Fibroblast of lung (primary cell): ENCODE results near the gene CTSK. TPM values are rescaled to one million over a fixed set of nuclear protein-coding genes. Genes with fewer than 3 reads are reported as not detected.

Source experiments
- DNase-seq, 2 donors: peaks; one replicate each; pipeline versions ENCODE4 v3.0.0 to v3.0.0-alpha.2; 2010; ENCODE audit warnings: low read depth in 2 of 2
- H2AFZ ChIP-seq: 2 replicates; pipeline ENCODE4 v1.5.1; 2012; ENCODE audit warnings: low read length, control low read depth, inconsistent platforms
- H3K27ac ChIP-seq: 2 replicates; pipeline ENCODE4 v1.5.1; 2011; ENCODE audit warnings: low read length, control low read depth; ENCODE audit not compliant: insufficient read depth
- H3K27me3 ChIP-seq: 2 replicates; pipeline ENCODE4 v1.5.1; 2011; ENCODE audit warnings: mild to moderate bottlenecking, low read length; ENCODE audit not compliant: control insufficient read depth, insufficient read depth
- H3K36me3 ChIP-seq: 2 replicates; pipeline ENCODE4 v1.5.1; 2011; ENCODE audit warnings: low read length; ENCODE audit not compliant: control insufficient read depth, insufficient read depth
- H3K4me1 ChIP-seq: 2 replicates; pipeline ENCODE4 v1.5.1; 2011; ENCODE audit warnings: low read length; ENCODE audit not compliant: control insufficient read depth, insufficient read depth; ENCODE audit errors: extremely low read depth
- H3K4me2 ChIP-seq: 2 replicates; pipeline ENCODE4 v1.5.1; 2011; ENCODE audit warnings: low read length, control low read depth; ENCODE audit not compliant: insufficient read depth; ENCODE audit errors: extremely low read depth
- H3K4me3 ChIP-seq, 4 experiments: fragments of 200-600 bp in 1 of 4; sonication (generic) in 1 of 4; replicated peaks in 1 of 4; 2 replicates each; pipeline ENCODE4 v1.5.1; 2011 to 2016; ENCODE audit warnings: low read length in 4 of 4, low read depth in 3 of 4, mild to moderate bottlenecking in 3 of 4, control low read depth in 2 of 4, inconsistent platforms in 1 of 4, mixed read lengths in 1 of 4; ENCODE audit not compliant: insufficient read depth in 1 of 4; ENCODE audit errors: control extremely low read depth in 1 of 4
- H3K79me2 ChIP-seq: 2 replicates; pipeline ENCODE4 v1.5.1; 2012; ENCODE audit warnings: mild to moderate bottlenecking, low read length, inconsistent platforms; ENCODE audit not compliant: control insufficient read depth, insufficient read depth
- H3K9ac ChIP-seq: 2 replicates; pipeline ENCODE4 v1.5.1; 2011; ENCODE audit warnings: mild to moderate bottlenecking, low read length, control low read depth; ENCODE audit not compliant: insufficient read depth
- H3K9me3 ChIP-seq: 2 replicates; pipeline ENCODE4 v1.5.1; 2012; ENCODE audit warnings: low read depth, low read length; ENCODE audit not compliant: control insufficient read depth, insufficient read depth
- H4K20me1 ChIP-seq: 2 replicates; pipeline ENCODE4 v1.5.1; 2011; ENCODE audit warnings: low read length; ENCODE audit not compliant: control insufficient read depth, insufficient read depth; ENCODE audit errors: extremely low read depth
- EZH2 ChIP-seq: IDR thresholded peaks from 2 replicates; pipeline ENCODE4 v1.5.1; 2012; ENCODE audit warnings: low read length, control low read depth, mild to moderate bottlenecking; ENCODE audit errors: missing control alignments
- polyA plus RNA-seq, 2 donors: library from polyadenylated mRNA; depleted of rRNA in 1 of 2; stranded (reverse) in 1 of 2; unstranded in 1 of 2; fragments of >200 nt; gene quantifications; 2 replicates each; pipeline ENCODE4 v1.2.1, GENCODE V29; 2011 to 2012; ENCODE audit warnings: missing spikeins in 1 of 2
- total RNA-seq: library from RNA; depleted of rRNA; stranded (reverse); fragments of >200 nt; gene quantifications from 2 replicates; pipeline ENCODE4 v1.2.1, GENCODE V29; 2014
- TF ChIP-seq, protein P1 (sequence below), 2 donors: IDR thresholded peaks in 1 of 2; conservative IDR thresholded peaks in 1 of 2; 1 replicate in 1 of 2; 2 replicates in 1 of 2; pipeline ENCODE4 v1.5.1; 2011 to 2012; ENCODE audit warnings: low read length in 2 of 2, control low read depth in 1 of 2, inconsistent platforms in 1 of 2, low read depth in 1 of 2, mild to moderate bottlenecking in 1 of 2

The CTSK gene
- total and polyA plus RNA-seq, 2 donors (not counting 1 experiment from before 2014, with no cell fraction given): 209 to 461 TPM

DNA sequence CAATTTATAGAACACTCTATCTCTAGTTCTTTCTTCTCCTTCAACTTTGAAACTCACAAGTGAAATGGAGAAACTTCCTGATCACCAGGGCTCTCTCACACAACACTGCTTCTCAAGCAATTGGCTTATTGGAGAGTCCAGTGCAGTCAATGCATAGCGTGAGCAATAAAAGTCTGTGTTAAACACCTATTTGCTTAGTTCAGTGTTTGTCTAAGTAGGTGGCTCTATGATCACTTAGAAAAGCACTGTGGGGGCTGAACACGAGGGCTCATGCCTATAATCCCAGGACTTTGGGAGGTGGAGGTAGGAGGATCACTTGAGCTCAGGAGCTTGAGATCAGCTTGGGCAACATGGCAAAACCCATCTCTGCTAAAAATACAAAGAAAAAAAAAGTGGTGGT lies 54.6 kb downstream of the CTSK start:
- no peak overlapping the region for H3K4me2 ChIP-seq
- H3K79me2 ChIP-seq: no peaks in the 10 kb centered on the region
- DNase-seq: no peak
- no peak overlapping the region for H3K27ac ChIP-seq
- H3K9ac ChIP-seq: no peak overlapping the region
- no peak overlapping the region for H3K4me3 ChIP-seq
- H3K36me3 ChIP-seq: no peaks in the 10 kb centered on the region
- H4K20me1 ChIP-seq: no peaks in the 10 kb centered on the region
- no peak overlapping the region for H2AFZ ChIP-seq
- no peaks in the 10 kb centered on the region for H3K27me3 ChIP-seq
- H3K4me1 ChIP-seq: no peaks in the 10 kb centered on the region
- TF ChIP-seq EZH2: no peak
- TF ChIP-seq, protein P1, sequence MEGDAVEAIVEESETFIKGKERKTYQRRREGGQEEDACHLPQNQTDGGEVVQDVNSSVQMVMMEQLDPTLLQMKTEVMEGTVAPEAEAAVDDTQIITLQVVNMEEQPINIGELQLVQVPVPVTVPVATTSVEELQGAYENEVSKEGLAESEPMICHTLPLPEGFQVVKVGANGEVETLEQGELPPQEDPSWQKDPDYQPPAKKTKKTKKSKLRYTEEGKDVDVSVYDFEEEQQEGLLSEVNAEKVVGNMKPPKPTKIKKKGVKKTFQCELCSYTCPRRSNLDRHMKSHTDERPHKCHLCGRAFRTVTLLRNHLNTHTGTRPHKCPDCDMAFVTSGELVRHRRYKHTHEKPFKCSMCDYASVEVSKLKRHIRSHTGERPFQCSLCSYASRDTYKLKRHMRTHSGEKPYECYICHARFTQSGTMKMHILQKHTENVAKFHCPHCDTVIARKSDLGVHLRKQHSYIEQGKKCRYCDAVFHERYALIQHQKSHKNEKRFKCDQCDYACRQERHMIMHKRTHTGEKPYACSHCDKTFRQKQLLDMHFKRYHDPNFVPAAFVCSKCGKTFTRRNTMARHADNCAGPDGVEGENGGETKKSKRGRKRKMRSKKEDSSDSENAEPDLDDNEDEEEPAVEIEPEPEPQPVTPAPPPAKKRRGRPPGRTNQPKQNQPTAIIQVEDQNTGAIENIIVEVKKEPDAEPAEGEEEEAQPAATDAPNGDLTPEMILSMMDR (conservative IDR thresholded peaks at IDR 0.05 in 1 of 2, IDR thresholded peaks at IDR 0.05 in 1 of 2; ENCODE audit: low read depth in 1 of 2, low read length in 2 of 2): no peak
- H3K9me3 ChIP-seq: no peaks in the 10 kb centered on the region

DNA sequence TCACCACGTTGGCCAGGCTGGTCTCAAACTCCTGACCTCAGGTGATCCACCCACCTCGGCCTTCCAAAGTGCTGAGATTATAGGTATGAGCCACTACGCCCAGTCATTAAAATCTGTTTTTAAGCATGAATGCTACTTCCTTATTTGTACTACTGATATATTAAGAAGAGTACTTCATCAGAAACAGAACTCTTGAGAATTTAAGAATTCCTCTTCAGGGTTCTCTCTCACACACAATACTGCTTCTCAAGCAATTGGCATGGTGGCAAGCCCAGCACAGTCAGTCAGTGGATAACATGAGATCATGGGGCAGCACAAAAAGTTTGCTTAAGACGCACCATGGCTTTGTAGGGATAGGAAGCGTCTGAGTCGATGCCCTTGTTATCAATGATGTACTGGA lies 56.6 kb downstream of the CTSK start:
- Histone ChIP-seq H3K4me1 (no peaks in the 10 kb centered on the region), H2AFZ (no peak overlapping the region), H3K27ac (no peak overlapping the region), H3K9me3 (no peaks in the 10 kb centered on the region), H3K4me3 (no peak overlapping the region), H3K79me2 (no peaks in the 10 kb centered on the region), H3K4me2 (no peak overlapping the region), H3K9ac (no peak overlapping the region), H3K27me3 (no peaks in the 10 kb centered on the region), H3K36me3 (no peaks in the 10 kb centered on the region), H4K20me1 (no peaks in the 10 kb centered on the region)
- TF ChIP-seq EZH2: no peak
- TF ChIP-seq, protein P1 (conservative IDR thresholded peaks at IDR 0.05 in 1 of 2, IDR thresholded peaks at IDR 0.05 in 1 of 2; ENCODE audit: low read depth in 1 of 2, low read length in 2 of 2): no peak
- DNase-seq: no peak

DNA sequence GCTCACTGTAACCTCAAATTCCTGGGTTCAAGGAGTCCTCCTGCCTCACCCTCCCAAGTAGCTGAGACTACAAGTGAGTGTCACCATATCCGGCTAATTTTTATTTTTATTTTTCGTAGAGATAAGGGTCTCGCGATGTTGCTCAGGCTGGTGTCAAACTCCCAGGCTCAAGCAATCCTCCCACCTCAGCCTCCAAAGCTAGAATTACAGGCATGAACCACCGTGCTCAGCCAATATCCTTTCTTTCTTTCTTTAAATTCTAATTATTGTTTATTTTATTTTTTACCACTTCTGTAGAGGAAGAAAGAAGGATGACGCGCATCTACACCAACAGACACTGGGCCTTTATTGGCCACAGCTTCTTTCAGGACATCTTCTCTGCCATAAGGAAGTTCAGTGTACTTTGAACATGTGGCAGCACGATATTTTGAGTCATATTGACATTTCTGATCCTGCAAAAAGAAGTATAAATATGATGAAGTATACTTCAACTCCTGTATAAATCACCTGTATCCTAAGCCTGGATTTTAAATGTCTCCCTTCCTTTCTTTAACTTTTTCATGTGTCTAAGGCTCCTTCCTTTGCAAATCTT lies 58.2 kb downstream of the CTSK start:
- TF ChIP-seq, protein P1 (conservative IDR thresholded peaks at IDR 0.05 in 1 of 2, IDR thresholded peaks at IDR 0.05 in 1 of 2; ENCODE audit: low read depth in 1 of 2, low read length in 2 of 2): no peak
- no peak for TF ChIP-seq EZH2
- no peaks in the 10 kb centered on the region for H4K20me1 ChIP-seq
- H3K4me1 ChIP-seq: no peaks in the 10 kb centered on the region
- DNase-seq: no peak
- no peak overlapping the region for H3K9ac ChIP-seq
- H3K79me2 ChIP-seq: no peaks in the 10 kb centered on the region
- no peaks in the 10 kb centered on the region for H3K27me3 ChIP-seq
- no peak overlapping the region for H2AFZ ChIP-seq
- no peaks in the 10 kb centered on the region for H3K36me3 ChIP-seq
- H3K9me3 ChIP-seq: no peaks in the 10 kb centered on the region
- H3K27ac ChIP-seq: no peak overlapping the region
- H3K4me2 ChIP-seq: no peak overlapping the region
- no peak overlapping the region for H3K4me3 ChIP-seq
